Suppressor macrophage (primary cell): ENCODE results near the gene SMTNL1.
"Not testable (repeated sequence)": the region's sequence is repeated elsewhere in the genome, so short reads cannot be mapped to it uniquely, and the experiment has no call there.

Experiments
- DNase-seq, 4 experiments: peaks; one replicate each; pipeline ENCODE4 v3.0.0-alpha.2; 2020 to 2022

The SMTNL1 gene

GRCh38 chr11:57511741-57512430 lies 25.5 kb upstream of the SMTNL1 start:
- no peak for DNase-seq

- no peak for DNase-seq
Measured at GRCh38 chr11:57512646-57513451, 24.5 kb upstream of the SMTNL1 start.

- no peak for DNase-seq
Measured at GRCh38 chr11:57513452-57513795, 24.0 kb upstream of the SMTNL1 start.

- DNase-seq = peak; percentile 18 to 62 (median 47)
Measured at GRCh38 chr11:57513911-57514537, 23.4 kb upstream of the SMTNL1 start.

GRCh38 chr11:57514538-57515331 lies 22.7 kb upstream of the SMTNL1 start:
- DNase-seq = peak; percentile 41 to 71 (median 61)

GRCh38 chr11:57515332-57516060 lies 21.9 kb upstream of the SMTNL1 start, which contains the start of gene SLC43A1:
Gene SLC43A1 (minus strand): TSS chr11:57515702. CDS start chr11:57514111, 1,591 bp downstream.
- peak; percentile 29 to 66 (median 40) for DNase-seq

- no peak for DNase-seq
Measured at GRCh38 chr11:57516061-57516443, 21.3 kb upstream of the SMTNL1 start.

- DNase-seq = no peak
Measured at GRCh38 chr11:57521116-57521515, 16.3 kb upstream of the SMTNL1 start.

- DNase-seq = no peak
Measured at GRCh38 chr11:57523419-57523818, 14.0 kb upstream of the SMTNL1 start.

GRCh38 chr11:57527056-57527631 lies 10.3 kb upstream of the SMTNL1 start:
- peak; percentile 70 to 81 (median 79) for DNase-seq

- DNase-seq = no peak
Measured at GRCh38 chr11:57529012-57529411, 8.4 kb upstream of the SMTNL1 start.

GRCh38 chr11:57530215-57530595 lies 7.2 kb upstream of the SMTNL1 start:
- no peak for DNase-seq

- peak; percentile 96 to 98 (median 98) for DNase-seq
Measured at GRCh38 chr11:57530596-57531507, 6.5 kb upstream of the SMTNL1 start, which contains the start of gene TIMM10. Gene TIMM10 (minus strand): TSS chr11:57530754. CDS start chr11:57530189, 565 bp downstream.

- DNase-seq = not testable (repeated sequence)
Measured at GRCh38 chr11:57534449-57534848, 2.9 kb upstream of the SMTNL1 start.

GRCh38 chr11:57539342-57539741 lies 1.9 kb downstream of the SMTNL1 start:
- DNase-seq = no peak

GRCh38 chr11:57541169-57541568 lies 3.8 kb downstream of the SMTNL1 start:
- DNase-seq = no peak

GRCh38 chr11:57542582-57542981 lies 5.2 kb downstream of the SMTNL1 start:
- no peak for DNase-seq

- no peak for DNase-seq
Measured at GRCh38 chr11:57543593-57543992, 6.2 kb downstream of the SMTNL1 start.

- no peak for DNase-seq
Measured at GRCh38 chr11:57544566-57544965, 7.2 kb downstream of the SMTNL1 start.

- no peak for DNase-seq
Measured at GRCh38 chr11:57545883-57546282, 8.5 kb downstream of the SMTNL1 start.
